SK-N-SH (cell line): Measurements from ENCODE around the gene CAPN3. TPM values are rescaled to one million over a fixed set of nuclear protein-coding genes. Genes with fewer than 3 reads are reported as not detected.

ENCODE experiments used
- CTCF ChIA-PET: fragments of 300-600, 350-600 bp; formaldehyde crosslinking; extraction: SDS; loops from one replicate; lab custom pipeline; 2021; lab: Yijun Ruan, JAX
- POLR2A ChIA-PET: fragments of 350-600 bp; sonication (Branson Sonifier 250); formaldehyde crosslinking; extraction: SDS; loops from one replicate; lab custom pipeline; 2020; ENCODE audit warnings: antibody characterized with exemption, inconsistent platforms; lab: Yijun Ruan, JAX
- DNase-seq: peaks from one replicate; pipeline ENCODE4 v3.0.0; 2012
- H2AFZ ChIP-seq: fragments of 200-600 bp; sonication (generic); 2 replicates; pipeline ENCODE4 v1.8.1; 2016; ENCODE audit warnings: antibody characterized with exemption, mild to moderate bottlenecking, low read depth
- H3F3A ChIP-seq: fragments of 200-600 bp; sonication (generic); replicated peaks from 2 replicates; pipeline ENCODE3; 2016; ENCODE audit warnings: antibody characterized with exemption, mild to moderate bottlenecking; ENCODE audit not compliant: insufficient read depth
- H3K27ac ChIP-seq, 2 experiments: fragments of 200-500 bp in 1 of 2; fragments of 200-600 bp in 1 of 2; sonication (Bioruptor generic) in 1 of 2; sonication (generic), shearing (Covaris generic) in 1 of 2; 2 replicates each; pipeline versions ENCODE4 v1.5.1 to v1.6.1; 2014 to 2016; ENCODE audit warnings: low read depth in 2 of 2, inconsistent platforms in 1 of 2, low read length in 1 of 2, mild to moderate bottlenecking in 1 of 2, mixed read lengths in 1 of 2
- H3K27me3 ChIP-seq: fragments of 200-600 bp; sonication (generic), shearing (Covaris generic); 2 replicates; pipeline ENCODE4 v1.6.1; 2016; ENCODE audit warnings: mixed run types; ENCODE audit not compliant: insufficient read depth
- H3K36me3 ChIP-seq, 2 experiments: fragments of 200-500 bp in 1 of 2; fragments of 200-600 bp in 1 of 2; sonication (Bioruptor generic) in 1 of 2; sonication (generic) in 1 of 2; replicated peaks in 1 of 2; 2 replicates each; pipeline versions ENCODE3 to v1.5.1; 2014 to 2016; ENCODE audit warnings: low read length in 1 of 2, mild to moderate bottlenecking in 1 of 2; ENCODE audit not compliant: insufficient read depth in 2 of 2, control insufficient read depth in 1 of 2
- H3K4me1 ChIP-seq, 2 experiments: fragments of 200-500 bp in 1 of 2; fragments of 200-600 bp in 1 of 2; sonication (Bioruptor generic) in 1 of 2; sonication (generic), shearing (Covaris generic) in 1 of 2; 2 replicates each; pipeline versions ENCODE4 v1.5.1 to v1.6.1; 2014 to 2016; ENCODE audit warnings: low read depth in 1 of 2, low read length in 1 of 2, mixed run types in 1 of 2; ENCODE audit not compliant: insufficient read depth in 2 of 2, control insufficient read depth in 1 of 2
- H3K4me2 ChIP-seq: fragments of 200-600 bp; sonication (generic), shearing (Covaris generic); 2 replicates; pipeline ENCODE4 v1.6.1; 2017; ENCODE audit warnings: mixed run types
- H3K4me3 ChIP-seq, 2 experiments: fragments of 200-500 bp in 1 of 2; fragments of 200-600 bp in 1 of 2; sonication (Bioruptor generic) in 1 of 2; sonication (generic), shearing (Covaris generic) in 1 of 2; 2 replicates each; pipeline versions ENCODE4 v1.5.1 to v1.8.1; 2014 to 2016; ENCODE audit warnings: low read depth in 2 of 2, inconsistent platforms in 1 of 2, low read length in 1 of 2, mild to moderate bottlenecking in 1 of 2, mixed read lengths in 1 of 2, moderate library complexity in 1 of 2
- H3K79me2 ChIP-seq: fragments of 200-600 bp; sonication (generic); 2 replicates; pipeline ENCODE4 v1.8.1; 2017; ENCODE audit warnings: mild to moderate bottlenecking; ENCODE audit not compliant: insufficient read depth
- H3K9ac ChIP-seq: fragments of 200-600 bp; sonication (generic); 2 replicates; pipeline ENCODE4 v1.6.1; 2017; ENCODE audit warnings: mixed run types
- H3K9me2 ChIP-seq: fragments of 200-600 bp; sonication (generic); 2 replicates; pipeline ENCODE4 v1.6.1; 2017; ENCODE audit warnings: mixed run types
- H3K9me3 ChIP-seq: fragments of 200-600 bp; sonication (generic); 2 replicates; pipeline ENCODE4 v1.6.1; 2017; ENCODE audit warnings: mixed run types, mild to moderate bottlenecking, moderate library complexity
- H4K20me1 ChIP-seq: fragments of 200-600 bp; sonication (generic); 2 replicates; pipeline ENCODE4 v1.6.1; 2017; ENCODE audit warnings: mild to moderate bottlenecking, mixed run types; ENCODE audit not compliant: insufficient read depth
- FOXM1 ChIP-seq: IDR thresholded peaks from 2 replicates; pipeline ENCODE4 v1.4.0; 2012; ENCODE audit warnings: low read depth, mild to moderate bottlenecking
- GABPA ChIP-seq: IDR thresholded peaks from 2 replicates; pipeline ENCODE4 v1.4.0; 2012; ENCODE audit warnings: low read depth, mild to moderate bottlenecking
- GATA2 ChIP-seq: sonication (generic); formaldehyde crosslinking; IDR thresholded peaks from 2 replicates; pipeline ENCODE4 v1.5.0; 2020; ENCODE audit warnings: mild to moderate bottlenecking, missing genetic modification reagents
- MAX ChIP-seq: IDR thresholded peaks from 2 replicates; pipeline ENCODE4 v1.4.0; 2012; ENCODE audit warnings: low read depth
- MEF2A ChIP-seq: IDR thresholded peaks from 2 replicates; pipeline ENCODE4 v1.4.0; 2012; ENCODE audit warnings: low read depth, borderline replicate concordance
- NRF1 ChIP-seq: IDR thresholded peaks from 2 replicates; pipeline ENCODE4 v1.6.1; 2012; ENCODE audit warnings: low read depth, mild to moderate bottlenecking, low read length
- POLR2AphosphoS5 ChIP-seq: IDR thresholded peaks from 2 replicates; pipeline ENCODE4 v1.6.1; 2012; ENCODE audit warnings: low read depth, low read length
- RCOR1 ChIP-seq: fragments of 150-350 bp; IDR thresholded peaks from 2 replicates; pipeline ENCODE4 v1.6.1; 2017; ENCODE audit warnings: antibody characterized with exemption, low read length
- REST ChIP-seq: IDR thresholded peaks from 2 replicates; pipeline ENCODE4 v1.6.1; 2012; ENCODE audit warnings: mild to moderate bottlenecking, low read depth, low read length, moderate library complexity
- SIN3A ChIP-seq: IDR thresholded peaks from 2 replicates; pipeline ENCODE4 v1.6.1; 2012; ENCODE audit warnings: low read depth, mild to moderate bottlenecking, low read length, moderate library complexity, borderline replicate concordance
- TCF12 ChIP-seq: IDR thresholded peaks from 2 replicates; pipeline ENCODE4 v1.4.0; 2012
- USF1 ChIP-seq: IDR thresholded peaks from 2 replicates; pipeline ENCODE4 v1.4.0; 2012; ENCODE audit warnings: low read depth, borderline replicate concordance
- YY1 ChIP-seq: IDR thresholded peaks from 2 replicates; pipeline ENCODE4 v1.4.0; 2012; ENCODE audit warnings: low read depth, mild to moderate bottlenecking
- WGBS: methylation state at CpG from one replicate; pipeline ENCODE4 v1.1.6; 2017; ENCODE audit warnings: low lambda C conversion rate; 5-methylcytosine and 5-hydroxymethylcytosine counted together
- polyA plus RNA-seq, 3 experiments: library from polyadenylated mRNA; depleted of rRNA; stranded (reverse); fragments of >200 nt; gene quantifications; 2 replicates each; pipeline ENCODE4 v1.2.3, GENCODE V29; 2012
- TF ChIP-seq, protein P1 (sequence below): IDR thresholded peaks from 2 replicates; pipeline ENCODE4; 2012

CAPN3 gene
- polyA plus RNA-seq, 1 of the 3 experiments (the other 2 are of a cell fraction), result 1.8 TPM

DNA sequence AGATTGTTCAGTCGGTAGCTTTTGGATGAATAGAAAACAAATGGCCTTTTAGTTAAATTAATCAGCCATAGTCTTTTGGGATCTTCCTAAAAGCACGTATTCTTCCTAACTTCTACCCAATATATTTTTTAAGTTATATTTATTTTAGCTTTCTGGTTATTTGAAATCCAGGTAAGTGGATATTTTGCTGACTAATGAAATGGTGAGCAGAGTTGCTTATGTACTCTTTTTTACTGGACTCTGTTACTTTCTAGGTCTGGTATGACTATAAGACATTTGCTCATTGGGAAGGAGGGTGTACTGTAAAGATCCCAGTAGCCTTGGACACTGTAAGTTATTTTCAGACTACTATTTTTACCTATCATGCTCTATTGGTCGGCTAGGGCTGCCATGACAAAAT is 13.8 kb upstream of the CAPN3 start:
- Histone ChIP-seq H3K79me2 (no peaks in the 10 kb centered on the region), H3F3A (peaks cover 35% of the 10 kb centered on the region), H4K20me1 (no peaks in the 10 kb centered on the region), H3K36me3 (peaks cover 0 to 2% of the 10 kb centered on the region in 2 experiments), H3K9me3 (no peaks in the 10 kb centered on the region), H3K4me1 (peaks cover 0 to 10% of the 10 kb centered on the region in 2 experiments; a peak in 1 of 4 replicates), H3K27ac (no peak overlapping the region), H3K9ac (no peak overlapping the region), H2AFZ (no peak overlapping the region), H3K27me3 (no peaks in the 10 kb centered on the region), H3K9me2 (no peaks in the 10 kb centered on the region), H3K4me3 (no peak overlapping the region), H3K4me2 (no peak overlapping the region)
- POLR2A ChIA-PET, result no interaction called here
- TF ChIP-seq YY1, result no peak
- no peak for TF ChIP-seq RCOR1
- no peak for TF ChIP-seq NRF1
- TF ChIP-seq, protein P1, sequence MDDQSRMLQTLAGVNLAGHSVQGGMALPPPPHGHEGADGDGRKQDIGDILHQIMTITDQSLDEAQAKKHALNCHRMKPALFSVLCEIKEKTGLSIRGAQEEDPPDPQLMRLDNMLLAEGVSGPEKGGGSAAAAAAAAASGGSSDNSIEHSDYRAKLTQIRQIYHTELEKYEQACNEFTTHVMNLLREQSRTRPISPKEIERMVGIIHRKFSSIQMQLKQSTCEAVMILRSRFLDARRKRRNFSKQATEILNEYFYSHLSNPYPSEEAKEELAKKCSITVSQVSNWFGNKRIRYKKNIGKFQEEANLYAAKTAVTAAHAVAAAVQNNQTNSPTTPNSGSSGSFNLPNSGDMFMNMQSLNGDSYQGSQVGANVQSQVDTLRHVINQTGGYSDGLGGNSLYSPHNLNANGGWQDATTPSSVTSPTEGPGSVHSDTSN, result no peak
- no peak for TF ChIP-seq POLR2AphosphoS5
- TF ChIP-seq MEF2A, result no peak
- no peak for TF ChIP-seq USF1
- no peak for TF ChIP-seq GABPA
- TF ChIP-seq GATA2 (CRISPR knock-in tag), result no peak
- no peak for TF ChIP-seq SIN3A
- TF ChIP-seq REST, result no peak
- no peak for TF ChIP-seq FOXM1
- no peak for TF ChIP-seq MAX
- no peak for TF ChIP-seq TCF12
- DNase-seq, result no peak
- CTCF ChIA-PET, result no interaction called here
- WGBS, result 92% methylated on average over 3 of the region's 3 CpGs
